GM19351 (cell line): ENCODE results near the gene GCDH.
A peak's percentile ranks its signal among the peaks of the same experiment; 100 is the strongest.
"Not testable (repeated sequence)": the region's sequence is repeated elsewhere in the genome, so short reads cannot be mapped to it uniquely, and the experiment has no call there.

Source experiments
- ATAC-seq: cut with Tn5 transposase; IDR thresholded peaks from one replicate; pipeline ENCODE4 v1.9.1; 2021; ENCODE audit warnings: mild to moderate bottlenecking, moderate library complexity; ENCODE audit not compliant: unreplicated experiment

The GCDH gene

DNA sequence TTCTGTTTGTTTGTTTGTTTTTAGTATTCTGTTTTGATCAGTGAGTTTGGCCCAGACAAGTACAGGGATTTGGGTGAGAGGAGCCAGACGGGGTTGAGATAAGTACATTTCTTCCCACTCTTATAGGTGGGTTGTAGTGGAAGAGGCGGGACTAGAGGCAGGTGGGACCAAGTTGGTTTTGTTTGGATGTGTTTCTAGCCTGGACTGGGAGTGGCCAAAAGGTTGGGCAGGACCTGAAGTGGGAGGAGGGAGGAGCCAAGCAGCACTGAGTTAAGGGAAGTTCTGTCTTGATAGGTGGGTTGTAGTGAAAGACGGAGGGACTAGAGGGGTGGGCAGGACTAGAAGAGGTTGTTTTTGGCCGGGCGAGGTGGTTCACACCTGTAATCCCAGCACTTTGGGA is 18.7 kb upstream of the GCDH start:
- ATAC-seq, result no peak

DNA sequence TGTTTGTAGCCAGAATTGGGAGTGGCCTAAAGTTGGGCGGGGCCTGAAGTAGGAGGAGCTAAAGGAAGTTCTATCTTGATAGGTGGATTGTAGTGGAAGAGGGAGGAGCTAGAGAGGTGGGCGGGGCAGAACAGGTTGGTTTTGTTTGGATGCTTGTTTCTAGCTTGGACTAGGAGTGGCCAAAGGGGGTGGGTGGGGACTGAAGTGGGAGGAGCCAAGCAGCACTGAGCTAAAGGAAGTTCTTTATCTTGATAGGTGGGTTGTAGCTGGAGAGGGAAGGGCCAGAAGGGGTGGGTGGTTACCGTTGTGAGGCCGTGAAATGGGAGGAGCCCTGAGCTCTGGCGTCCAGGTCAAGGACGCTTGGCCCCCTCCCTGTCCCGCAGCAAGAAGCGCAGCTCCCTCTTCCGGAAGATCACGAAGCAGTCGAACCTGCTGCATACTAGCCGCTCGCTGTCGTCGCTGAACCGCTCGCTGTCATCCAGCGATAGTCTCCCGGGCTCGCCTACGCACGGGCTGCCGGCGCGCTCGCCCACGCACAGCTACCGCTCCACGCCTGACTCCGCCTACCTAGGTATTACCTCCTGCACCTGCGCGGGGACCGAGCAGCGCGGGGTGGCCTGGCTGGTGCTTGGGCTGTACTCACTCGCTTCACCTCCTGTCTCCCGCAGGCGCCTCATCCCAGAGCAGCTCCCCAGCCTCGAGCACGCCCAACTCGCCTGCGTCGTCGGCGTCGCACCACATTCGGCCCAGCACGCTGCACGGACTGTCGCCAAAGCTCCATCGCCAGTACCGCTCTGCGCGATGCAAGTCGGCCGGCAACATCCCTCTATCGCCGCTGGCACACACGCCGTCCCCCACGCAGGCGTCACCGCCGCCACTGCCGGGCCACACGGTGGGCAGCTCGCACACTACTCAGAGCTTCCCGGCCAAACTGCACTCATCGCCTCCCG is 17.7 kb upstream of the GCDH start:
- no peak for ATAC-seq

DNA sequence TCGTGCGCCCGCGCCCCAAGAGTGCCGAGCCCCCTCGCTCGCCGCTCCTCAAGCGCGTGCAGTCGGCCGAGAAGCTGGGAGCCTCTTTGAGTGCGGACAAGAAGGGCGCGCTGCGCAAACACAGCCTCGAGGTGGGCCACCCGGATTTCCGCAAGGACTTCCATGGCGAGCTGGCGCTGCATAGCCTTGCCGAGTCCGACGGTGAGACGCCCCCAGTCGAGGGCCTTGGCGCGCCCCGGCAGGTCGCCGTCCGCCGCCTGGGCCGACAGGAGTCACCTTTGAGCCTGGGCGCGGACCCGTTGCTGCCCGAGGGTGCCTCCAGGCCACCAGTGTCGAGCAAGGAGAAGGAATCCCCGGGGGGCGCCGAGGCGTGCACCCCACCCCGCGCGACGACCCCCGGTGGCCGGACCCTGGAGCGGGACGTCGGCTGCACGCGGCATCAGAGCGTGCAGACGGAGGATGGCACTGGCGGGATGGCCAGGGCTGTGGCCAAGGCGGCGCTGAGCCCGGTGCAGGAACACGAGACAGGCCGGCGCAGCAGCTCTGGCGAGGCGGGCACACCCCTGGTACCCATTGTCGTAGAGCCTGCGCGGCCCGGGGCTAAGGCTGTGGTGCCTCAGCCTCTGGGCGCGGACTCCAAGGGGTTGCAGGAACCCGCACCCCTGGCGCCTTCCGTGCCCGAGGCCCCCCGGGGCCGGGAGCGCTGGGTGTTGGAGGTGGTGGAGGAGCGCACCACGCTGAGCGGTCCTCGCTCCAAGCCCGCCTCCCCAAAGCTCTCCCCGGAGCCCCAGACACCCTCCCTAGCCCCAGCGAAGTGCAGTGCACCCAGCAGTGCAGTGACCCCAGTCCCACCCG is 16.8 kb upstream of the GCDH start:
- no peak for ATAC-seq

DNA sequence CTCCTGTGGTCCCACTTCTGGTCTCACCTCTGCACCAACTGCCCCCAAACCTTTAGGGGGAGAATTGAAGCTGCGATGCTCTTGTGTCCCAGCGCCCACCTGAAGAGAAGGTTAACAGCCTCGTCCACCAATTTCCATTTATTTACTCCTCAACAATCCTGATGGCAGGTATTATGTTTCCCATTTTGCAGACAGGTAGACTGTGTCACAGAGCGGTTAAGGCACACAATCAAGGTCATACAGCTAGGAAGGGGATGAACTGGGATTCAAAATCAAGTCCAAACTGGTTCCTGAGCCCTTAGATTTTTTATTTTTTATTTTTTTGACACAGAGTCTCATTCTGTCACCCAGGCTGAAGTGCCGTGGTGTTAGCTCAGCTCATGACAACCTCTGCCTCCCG is 15.9 kb upstream of the GCDH start:
- ATAC-seq, result no peak

DNA sequence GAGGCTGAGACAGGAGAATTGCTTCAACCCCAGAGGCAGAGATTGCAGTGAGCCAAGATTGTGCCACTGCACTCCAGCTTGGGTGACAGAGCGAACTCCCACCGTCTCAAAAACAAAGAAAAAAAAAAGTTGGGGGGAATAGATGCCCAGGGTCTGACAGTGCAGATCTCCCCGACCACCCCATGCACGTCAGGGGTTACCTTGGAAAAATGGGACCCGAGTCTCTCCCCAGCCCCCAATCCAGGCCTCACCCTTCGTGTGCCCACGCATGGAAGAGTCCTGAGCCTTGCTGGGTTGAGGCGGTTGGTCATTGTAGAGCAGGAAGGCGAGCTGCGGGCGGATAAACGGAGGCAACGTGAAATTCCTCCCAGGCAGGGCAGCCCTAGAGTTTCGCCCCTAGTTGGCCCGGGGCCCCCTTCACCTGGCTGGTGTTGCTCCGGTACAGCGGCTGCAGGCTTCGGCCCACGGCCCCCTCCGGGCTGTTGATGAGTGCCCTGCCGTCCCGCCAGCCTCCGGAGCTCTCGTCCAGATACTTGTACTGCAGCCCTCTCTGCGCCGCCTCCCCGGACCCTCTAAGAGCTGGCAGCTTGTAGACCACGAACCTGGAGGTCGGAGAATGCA is 10.3 kb upstream of the GCDH start:
- ATAC-seq, result no peak

DNA sequence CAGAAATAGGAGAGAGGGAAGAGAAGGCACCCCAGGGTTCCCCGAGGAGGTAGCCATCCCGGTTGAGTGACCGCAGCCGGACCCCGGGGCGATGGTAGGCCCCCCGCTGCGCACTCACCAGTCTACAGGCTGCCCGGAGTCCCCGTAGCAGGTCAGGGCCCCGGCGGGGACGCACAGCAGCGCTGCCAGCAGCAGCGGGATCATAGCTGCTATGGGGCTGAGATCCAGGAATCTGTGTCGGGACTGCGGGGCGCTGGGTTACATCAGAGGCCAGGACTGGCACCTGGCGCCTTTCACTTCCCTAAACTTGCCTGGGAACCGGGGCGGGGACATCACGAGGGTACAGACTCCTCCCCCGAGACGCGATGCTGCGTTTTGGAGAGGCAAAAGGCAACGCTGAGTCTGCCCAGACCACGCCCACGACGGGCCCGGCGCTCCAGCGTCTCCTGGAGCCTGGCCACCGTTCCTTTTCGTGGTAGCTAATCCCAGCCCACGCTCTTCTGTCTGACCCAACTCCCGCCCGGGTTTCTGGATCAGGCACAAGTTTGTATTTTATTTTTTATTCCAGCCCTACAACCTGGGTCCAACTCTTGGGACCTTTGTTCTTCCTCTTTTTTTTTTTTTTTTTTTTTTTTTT is 9.7 kb upstream of the GCDH start, which contains the start of gene DNASE2:
Gene DNASE2 (minus strand): TSS at position 278 of the 637 bp plus-strand sequence. CDS start 74 bp downstream, at position 204.
- ATAC-seq, result peak; percentile 75

DNA sequence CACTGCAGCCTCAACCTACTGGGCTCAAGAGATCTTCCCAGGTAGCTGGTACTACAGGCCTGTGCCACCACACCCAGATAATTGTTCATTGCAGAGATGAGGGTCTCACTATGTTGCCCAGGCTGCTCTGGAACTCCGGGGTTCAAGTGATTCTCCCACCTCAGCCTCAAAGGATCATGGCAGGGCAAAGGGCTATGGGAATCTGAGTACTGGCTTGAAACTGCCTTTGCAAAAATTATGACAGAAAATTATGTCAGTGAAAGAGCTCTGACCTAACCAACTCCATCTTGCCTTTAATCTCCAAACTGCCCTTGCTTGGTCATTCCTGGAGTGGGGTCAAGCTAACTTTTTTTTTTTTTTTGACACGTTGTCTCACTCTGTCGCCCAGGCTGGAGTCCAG is 8.4 kb upstream of the GCDH start:
- ATAC-seq, result no peak

DNA sequence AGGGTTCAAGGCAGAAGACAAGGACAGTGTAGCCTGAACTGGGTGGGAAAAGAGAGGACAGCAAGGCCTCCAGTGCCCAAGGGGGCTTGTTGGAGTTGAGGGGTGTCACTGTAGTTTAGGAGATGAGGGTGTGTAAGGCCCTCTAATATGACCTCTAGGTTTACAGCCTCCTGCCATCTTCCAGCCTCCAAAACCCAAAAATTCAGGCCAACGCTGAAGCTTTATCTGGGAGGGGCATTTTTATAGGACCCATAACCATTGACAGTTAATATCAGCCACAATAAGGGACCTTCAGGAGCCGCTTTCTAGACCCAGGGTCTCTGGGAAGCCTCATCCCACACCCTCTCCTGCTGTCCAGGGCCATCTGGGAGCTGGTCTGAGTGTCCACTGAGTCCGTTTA is 6.8 kb upstream of the GCDH start:
- no peak for ATAC-seq

DNA sequence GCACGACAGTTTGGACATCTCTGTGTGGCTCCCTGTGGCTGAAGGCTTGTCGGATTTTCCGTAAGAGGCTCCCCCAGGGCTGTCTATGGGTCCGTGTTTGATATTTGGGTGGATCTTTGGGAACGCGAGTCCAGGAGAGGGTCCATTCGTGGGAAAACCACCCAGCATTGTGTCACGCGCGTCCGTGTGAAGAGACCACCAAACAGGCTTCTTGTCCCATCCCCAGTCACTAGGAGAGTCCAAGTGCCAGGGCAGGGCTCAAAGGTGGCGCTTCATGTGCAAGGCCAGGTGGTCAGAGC is 6.4 kb upstream of the GCDH start:
- no peak for ATAC-seq

DNA sequence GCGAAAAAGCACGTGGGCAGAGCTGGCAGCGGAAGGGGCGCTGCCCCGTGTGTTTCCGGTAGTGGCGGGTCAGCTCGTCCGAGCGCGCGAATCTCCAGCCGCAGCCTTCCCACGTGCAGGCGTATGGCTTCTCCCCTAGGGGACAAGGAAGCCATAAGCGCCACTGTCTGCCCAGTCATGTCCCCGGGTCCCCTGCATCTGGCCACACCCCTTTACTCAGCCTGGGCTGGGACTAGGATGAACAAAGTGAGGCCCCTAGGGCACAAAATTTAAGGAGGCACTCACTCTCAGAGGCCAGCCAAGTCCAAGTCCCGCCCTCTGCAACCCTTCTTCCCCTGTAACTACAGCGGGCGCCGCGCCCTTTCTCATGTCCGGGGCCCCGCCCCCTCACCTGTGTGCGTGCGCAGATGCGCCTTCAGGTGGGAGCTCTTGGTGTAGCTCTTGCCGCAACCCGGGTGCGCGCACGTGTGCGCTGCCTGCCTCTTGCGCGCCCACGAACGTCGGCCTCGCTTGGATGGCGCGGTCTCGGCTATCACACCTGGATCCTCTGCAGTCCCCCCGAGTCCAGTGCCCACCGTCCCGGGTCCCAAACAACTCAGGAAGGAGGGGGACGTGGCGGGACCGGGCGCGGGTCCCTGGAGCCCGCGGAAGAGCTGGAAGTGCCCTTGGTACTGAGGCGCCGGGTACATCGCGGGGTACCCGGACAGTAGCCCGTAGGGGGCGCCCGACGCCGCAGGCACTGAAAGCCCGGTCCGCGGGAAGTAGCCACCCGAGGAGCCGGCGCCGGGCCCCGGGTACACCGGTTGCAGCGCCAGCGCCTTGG is 5.8 kb upstream of the GCDH start:
- ATAC-seq, result peak; percentile 43

DNA sequence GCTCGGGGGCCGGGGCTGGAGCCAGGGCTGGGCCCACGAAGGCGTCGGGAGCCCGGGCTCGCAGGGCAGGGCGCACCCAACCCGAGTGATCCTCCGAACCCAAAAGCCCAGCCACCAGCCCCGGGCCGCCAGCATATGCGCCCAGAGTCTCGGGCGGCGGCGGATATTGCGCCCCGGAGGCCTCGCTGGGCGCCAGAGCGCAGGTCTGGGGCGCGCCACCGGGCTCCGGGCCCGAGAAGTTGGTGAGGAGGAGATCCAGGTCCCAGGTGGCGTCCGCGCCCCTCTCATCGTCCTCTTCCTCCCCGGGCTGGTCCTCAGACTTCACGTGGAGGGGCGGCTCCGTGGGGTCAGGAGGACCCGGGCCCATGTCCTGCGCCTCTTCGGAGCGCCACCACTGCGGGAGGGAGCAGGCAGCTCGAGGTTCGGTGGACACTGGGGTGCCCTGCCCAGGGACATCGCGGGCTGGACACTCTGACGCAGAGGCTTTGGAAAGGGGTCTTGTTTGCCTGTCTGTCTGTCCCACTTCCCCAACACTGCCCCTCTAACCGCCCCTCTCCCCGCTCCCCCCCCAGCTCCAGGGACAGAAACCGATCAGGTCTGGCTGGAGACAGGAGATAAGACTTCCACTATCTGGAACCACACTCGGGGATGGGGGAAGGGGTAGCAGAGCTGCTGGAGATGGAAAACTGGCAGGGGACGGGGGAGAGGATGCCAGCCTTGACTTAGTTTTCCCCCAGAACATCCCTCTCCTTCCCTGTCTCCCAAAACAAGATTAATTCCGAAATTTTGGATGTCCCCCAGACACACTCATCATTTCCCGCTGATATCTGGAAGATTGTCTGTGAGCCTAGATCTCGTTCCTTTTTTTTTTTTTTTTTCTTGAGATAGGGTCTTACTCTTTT is 5.0 kb upstream of the GCDH start:
- ATAC-seq, result no peak

DNA sequence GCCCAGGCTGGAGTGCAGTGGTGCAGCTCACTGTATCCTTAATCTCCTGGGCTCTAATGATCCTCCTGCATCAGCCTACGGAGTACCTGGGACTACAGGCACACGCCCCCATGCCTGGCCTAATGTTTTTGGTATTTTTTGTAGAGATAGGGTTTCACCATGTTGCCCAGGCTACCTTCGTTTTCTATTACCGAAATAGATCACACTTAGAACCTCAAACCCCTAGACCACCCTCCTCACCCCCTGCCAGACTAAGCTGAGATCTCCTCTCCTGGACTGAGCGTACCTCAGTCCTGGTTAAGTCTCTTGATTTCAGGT is 4.3 kb upstream of the GCDH start:
- no peak for ATAC-seq

DNA sequence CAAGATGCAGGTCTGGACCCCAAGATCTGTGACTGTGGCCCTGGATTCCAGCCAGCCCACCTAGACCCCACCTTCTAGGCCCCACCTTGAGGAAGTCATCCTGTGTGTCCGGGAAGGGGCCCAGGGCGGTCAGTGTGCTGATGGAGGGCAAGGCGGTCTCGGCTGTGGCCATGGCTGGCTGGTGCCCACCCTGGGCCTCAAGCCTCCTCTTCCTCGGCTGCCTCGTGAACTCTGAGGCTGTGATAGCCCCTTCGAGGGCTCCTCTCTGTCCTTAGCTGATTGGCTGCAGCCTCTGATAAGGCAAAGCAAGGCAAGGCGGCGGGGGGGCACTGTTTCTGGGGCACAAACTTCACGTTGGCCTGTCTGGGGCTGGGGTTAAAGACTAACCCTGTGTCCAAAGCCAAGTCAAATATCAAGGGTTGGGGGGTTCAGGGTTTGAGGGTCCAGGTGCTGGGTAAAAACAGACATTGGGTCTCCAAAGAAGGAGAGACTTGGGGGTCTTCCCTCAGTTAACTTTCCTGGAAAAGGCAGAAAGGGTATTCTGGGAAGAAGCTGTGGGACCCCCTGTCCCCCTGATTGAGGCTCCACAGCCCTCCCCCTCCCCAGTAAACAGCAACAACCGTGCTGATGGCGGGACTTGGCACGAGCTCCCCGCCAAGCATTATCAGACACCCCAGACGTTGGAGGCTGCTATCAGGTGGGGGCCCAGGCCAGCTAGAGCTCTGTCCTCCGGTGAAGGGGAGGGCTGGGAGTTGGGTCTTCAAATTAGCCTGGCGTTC is 3.8 kb upstream of the GCDH start, which contains the start of gene KLF1:
Gene KLF1 (minus strand): TSS at position 233 of the 779 bp plus-strand sequence. CDS start 61 bp downstream, at position 172.
- ATAC-seq, result no peak

DNA sequence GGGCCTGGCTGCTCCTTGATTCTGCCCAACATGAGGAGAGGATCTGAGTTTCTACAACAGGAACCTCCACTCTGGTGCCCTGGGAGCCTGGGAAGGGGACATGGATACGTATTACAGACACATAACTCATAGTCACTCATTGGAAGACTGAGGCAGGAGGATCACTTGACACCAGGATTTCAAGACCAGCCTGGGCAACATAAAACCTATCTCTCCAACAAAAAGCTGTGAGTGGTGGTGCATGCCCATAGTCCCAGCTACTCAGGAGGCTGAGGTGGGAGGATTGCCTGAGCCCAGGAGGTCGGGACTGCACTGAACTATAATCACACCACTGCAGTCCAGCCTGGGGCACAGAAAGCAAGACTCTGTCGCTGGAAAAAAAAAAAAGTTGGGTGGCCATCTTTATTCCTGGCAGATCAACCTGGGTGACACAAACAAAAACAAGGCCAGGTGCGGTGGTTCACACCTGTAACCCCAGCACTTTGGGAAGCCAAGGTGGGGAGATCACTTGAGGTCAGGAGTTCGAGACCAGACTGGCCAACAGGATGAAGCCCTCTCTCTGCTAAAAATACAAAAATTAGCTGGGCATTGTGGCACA is 2.9 kb upstream of the GCDH start:
- no peak for ATAC-seq

DNA sequence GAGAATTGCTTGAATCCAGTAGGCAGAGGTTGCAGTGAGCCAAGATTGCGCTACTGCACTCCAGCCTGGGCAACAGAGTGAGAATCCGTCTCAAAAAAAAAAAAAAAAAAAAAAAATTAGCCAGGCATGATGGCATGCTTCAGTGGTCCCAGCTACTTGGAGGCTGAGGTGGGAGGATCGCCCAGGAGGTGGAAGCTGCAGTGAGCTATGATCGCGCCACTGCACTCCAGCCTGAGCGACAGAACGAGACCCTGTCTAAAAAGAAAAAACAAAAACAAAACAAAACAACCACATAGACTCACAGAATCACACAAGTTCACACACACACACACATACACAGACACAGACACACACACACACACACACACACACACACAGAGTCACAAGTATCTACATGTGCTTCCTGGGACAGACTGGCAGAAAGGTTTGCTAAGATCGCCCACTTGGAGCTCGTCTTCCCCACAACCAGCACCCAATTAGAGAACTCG is 617 bp upstream of the GCDH start:
- not testable (repeated sequence) for ATAC-seq

DNA sequence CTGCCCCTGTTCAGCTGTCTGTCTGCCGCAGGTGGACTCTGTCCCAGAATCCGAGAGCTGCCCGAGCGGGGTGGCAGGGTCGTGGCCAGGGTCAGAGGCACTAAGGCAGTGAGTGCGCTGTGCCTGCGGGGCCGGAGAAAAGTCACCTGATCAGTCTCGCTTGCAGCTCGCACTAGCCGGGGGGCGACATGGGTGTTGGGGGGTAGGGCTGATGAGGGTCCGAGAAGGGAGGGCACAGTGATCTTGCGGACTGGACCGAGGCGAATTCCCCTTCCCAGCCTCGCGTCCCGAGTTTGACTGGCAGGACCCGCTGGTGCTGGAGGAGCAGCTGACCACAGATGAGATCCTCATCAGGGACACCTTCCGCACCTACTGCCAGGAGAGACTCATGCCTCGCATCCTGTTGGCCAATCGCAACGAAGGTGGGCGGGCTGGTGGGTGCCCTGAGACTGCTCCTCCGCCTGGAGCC is 627 bp downstream of the GCDH start:
- no peak for ATAC-seq

DNA sequence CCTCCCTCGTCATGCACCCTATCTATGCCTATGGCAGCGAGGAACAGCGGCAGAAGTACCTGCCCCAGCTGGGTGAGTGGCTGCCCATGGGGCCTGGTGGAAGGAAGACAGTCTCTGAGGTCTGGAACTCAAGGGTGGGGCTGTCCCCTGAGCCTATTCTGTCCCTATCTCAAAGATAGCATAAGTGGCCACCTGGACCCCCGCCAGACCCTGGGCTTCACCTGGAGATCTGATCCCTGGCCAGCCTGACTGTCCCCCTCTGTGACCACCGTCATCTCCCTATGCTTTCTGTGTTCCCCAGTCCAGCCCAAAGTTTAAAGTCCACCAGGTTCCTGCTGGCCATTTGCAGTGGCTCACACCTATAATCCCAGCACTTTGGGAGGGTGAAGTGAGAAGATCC is 2.6 kb downstream of the GCDH start:
- ATAC-seq, result no peak

DNA sequence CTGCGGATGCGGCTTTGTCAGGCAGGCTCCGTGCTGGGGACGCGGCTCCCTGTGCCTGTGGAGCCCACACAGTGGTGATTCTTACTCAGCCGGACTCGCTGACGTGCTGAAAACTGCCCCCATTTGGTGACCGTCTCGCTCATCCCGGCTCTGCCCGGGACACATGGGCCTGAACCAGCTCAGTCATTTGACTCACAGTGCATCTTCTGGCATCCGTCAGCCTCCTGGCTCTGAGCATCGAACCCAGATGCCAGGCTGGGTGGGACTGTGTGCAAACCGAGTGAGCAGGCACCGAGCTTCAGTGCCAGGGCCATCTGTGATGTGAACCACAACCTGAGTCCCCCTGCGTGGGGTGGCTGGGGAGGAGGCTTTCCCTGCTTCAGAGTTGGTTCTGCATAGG is 5.5 kb downstream of the GCDH start:
- ATAC-seq, result no peak
